Activated naive CD8-positive, alpha-beta T cell treated with anti-CD3 and anti-CD28 coated beads, Interleukin-2, amount 50 U/mL, for 24 hours (primary cell): ENCODE results near the gene WDR82.

Experiments used
- ATAC-seq: fragments of 150-1000 bp; cut with Tn5 transposase; one replicate; pipeline ENCODE4 v1.10.0; 2021
- DNase-seq: peaks from one replicate; pipeline ENCODE4 v3.0.0; 2021
- H3K27ac Mint-ChIP-seq: one replicate; pipeline ENCODE4 v1.8.0; 2021; ENCODE audit warnings: mild to moderate bottlenecking, mixed read lengths
- H3K27me3 Mint-ChIP-seq: one replicate; pipeline ENCODE4 v1.8.0; 2021; ENCODE audit warnings: mixed read lengths
- H3K36me3 Mint-ChIP-seq: one replicate; pipeline ENCODE4 v1.8.0; 2021; ENCODE audit warnings: low read depth, mixed read lengths
- H3K4me1 Mint-ChIP-seq: one replicate; pipeline ENCODE4 v1.8.0; 2021; ENCODE audit warnings: mixed read lengths
- H3K4me3 Mint-ChIP-seq: one replicate; pipeline ENCODE4 v1.8.0; 2021; ENCODE audit warnings: mild to moderate bottlenecking, moderate library complexity, mixed read lengths
- H3K9me3 Mint-ChIP-seq: one replicate; pipeline ENCODE4 v1.8.0; 2021; ENCODE audit warnings: mixed read lengths

WDR82 gene

GRCh38 chr3:52223449-52224408, 54.7 kb downstream of the WDR82 start:
- peak; percentile 2 for DNase-seq
- no peak for ATAC-seq
- Mint-ChIP-seq H3K27me3 (no peaks in the 10 kb centered on the region), H3K4me3 (no peak overlapping the region), H3K9me3 (no peaks in the 10 kb centered on the region), H3K4me1 (peaks cover 71% of the 10 kb centered on the region), H3K36me3 (no peaks in the 10 kb centered on the region), H3K27ac (peak overlapping the region; percentile 41)

GRCh38 chr3:52222319-52223221, 55.9 kb downstream of the WDR82 start:
- H3K4me3 Mint-ChIP-seq = peak overlapping the region; percentile 71
- peaks cover 82% of the 10 kb centered on the region for H3K4me1 Mint-ChIP-seq
- no peaks in the 10 kb centered on the region for H3K36me3 Mint-ChIP-seq
- no peaks in the 10 kb centered on the region for H3K27me3 Mint-ChIP-seq
- peak overlapping the region; percentile 31 for H3K27ac Mint-ChIP-seq
- ATAC-seq = no peak
- no peaks in the 10 kb centered on the region for H3K9me3 Mint-ChIP-seq
- DNase-seq = peak; percentile 3

- Mint-ChIP-seq H3K4me1 (peaks cover 87% of the 10 kb centered on the region), H3K9me3 (no peaks in the 10 kb centered on the region), H3K27ac (peak overlapping the region; percentile 31), H3K36me3 (peaks cover under 1% of the 10 kb centered on the region), H3K27me3 (no peaks in the 10 kb centered on the region), H3K4me3 (peak overlapping the region; percentile 71)
- ATAC-seq (no peak), DNase-seq (peak; percentile 41)
Measured at GRCh38 chr3:52221563-52222318, 56.7 kb downstream of the WDR82 start.

- DNase-seq (no peak), ATAC-seq (no peak)
- Mint-ChIP-seq H3K36me3 (peaks cover 5% of the 10 kb centered on the region), H3K27ac (no peak overlapping the region), H3K4me1 (peaks cover 85% of the 10 kb centered on the region), H3K27me3 (no peaks in the 10 kb centered on the region), H3K4me3 (no peak overlapping the region), H3K9me3 (no peaks in the 10 kb centered on the region)
Measured at GRCh38 chr3:52221141-52221562, 57.3 kb downstream of the WDR82 start.

GRCh38 chr3:52220380-52221026, 57.9 kb downstream of the WDR82 start:
- Mint-ChIP-seq H3K9me3 (no peaks in the 10 kb centered on the region), H3K27me3 (no peaks in the 10 kb centered on the region), H3K27ac (no peak overlapping the region), H3K4me1 (peaks cover 78% of the 10 kb centered on the region), H3K36me3 (peaks cover 7% of the 10 kb centered on the region), H3K4me3 (no peak overlapping the region)
- DNase-seq (peak; percentile 94), ATAC-seq (peak; percentile 63)

- H3K27me3 Mint-ChIP-seq = no peaks in the 10 kb centered on the region
- peaks cover 69% of the 10 kb centered on the region for H3K4me1 Mint-ChIP-seq
- peak overlapping the region; percentile 18 for H3K27ac Mint-ChIP-seq
- no peaks in the 10 kb centered on the region for H3K9me3 Mint-ChIP-seq
- DNase-seq (peak; percentile 4), ATAC-seq (no peak)
- H3K36me3 Mint-ChIP-seq = peaks cover 18% of the 10 kb centered on the region
- peak overlapping the region; percentile 8 for H3K4me3 Mint-ChIP-seq
Measured at GRCh38 chr3:52218937-52219650, 59.4 kb downstream of the WDR82 start.

GRCh38 chr3:52218454-52218853, 60.0 kb downstream of the WDR82 start:
- peaks cover 63% of the 10 kb centered on the region for H3K4me1 Mint-ChIP-seq
- peak overlapping the region; percentile 18 for H3K27ac Mint-ChIP-seq
- no peaks in the 10 kb centered on the region for H3K27me3 Mint-ChIP-seq
- peaks cover 23% of the 10 kb centered on the region for H3K36me3 Mint-ChIP-seq
- peak overlapping the region; percentile 18 for H3K4me3 Mint-ChIP-seq
- peak; percentile 22 for ATAC-seq
- no peaks in the 10 kb centered on the region for H3K9me3 Mint-ChIP-seq
- DNase-seq = peak; percentile 49

GRCh38 chr3:52218026-52218425, 60.4 kb downstream of the WDR82 start:
- H3K4me1 Mint-ChIP-seq = peaks cover 59% of the 10 kb centered on the region
- H3K4me3 Mint-ChIP-seq = peak overlapping the region; percentile 18
- H3K36me3 Mint-ChIP-seq = peaks cover 24% of the 10 kb centered on the region
- H3K9me3 Mint-ChIP-seq = no peaks in the 10 kb centered on the region
- peak; percentile 5 for DNase-seq
- H3K27ac Mint-ChIP-seq = peak overlapping the region; percentile 21
- ATAC-seq = no peak
- H3K27me3 Mint-ChIP-seq = no peaks in the 10 kb centered on the region

GRCh38 chr3:52217409-52217805, 61.0 kb downstream of the WDR82 start:
- Mint-ChIP-seq H3K36me3 (peaks cover 28% of the 10 kb centered on the region), H3K27me3 (no peaks in the 10 kb centered on the region), H3K4me1 (peaks cover 54% of the 10 kb centered on the region), H3K4me3 (peak overlapping the region; percentile 18), H3K27ac (peak overlapping the region; percentile 21), H3K9me3 (no peaks in the 10 kb centered on the region)
- no peak for ATAC-seq
- DNase-seq = peak; percentile 8

- Mint-ChIP-seq H3K9me3 (no peaks in the 10 kb centered on the region), H3K27ac (peak overlapping the region; percentile 21), H3K36me3 (peaks cover 34% of the 10 kb centered on the region), H3K27me3 (no peaks in the 10 kb centered on the region), H3K4me3 (no peak overlapping the region), H3K4me1 (peaks cover 48% of the 10 kb centered on the region)
- DNase-seq (peak; percentile 27), ATAC-seq (peak; percentile 69)
Measured at GRCh38 chr3:52216585-52217408, 61.7 kb downstream of the WDR82 start.

GRCh38 chr3:52215351-52215750, 63.1 kb downstream of the WDR82 start:
- ATAC-seq = no peak
- Mint-ChIP-seq H3K4me1 (peaks cover 36% of the 10 kb centered on the region), H3K9me3 (no peaks in the 10 kb centered on the region), H3K27me3 (no peaks in the 10 kb centered on the region), H3K4me3 (no peak overlapping the region), H3K27ac (no peak overlapping the region), H3K36me3 (peaks cover 46% of the 10 kb centered on the region)
- no peak for DNase-seq

- no peak for DNase-seq
- Mint-ChIP-seq H3K4me1 (peaks cover 24% of the 10 kb centered on the region), H3K36me3 (peaks cover 53% of the 10 kb centered on the region), H3K4me3 (no peak overlapping the region), H3K27ac (no peak overlapping the region), H3K9me3 (no peaks in the 10 kb centered on the region), H3K27me3 (no peaks in the 10 kb centered on the region)
- no peak for ATAC-seq
Measured at GRCh38 chr3:52213901-52214300, 64.5 kb downstream of the WDR82 start.
